Measurements from ENCODE around the gene CGNL1. TPM values are rescaled to one million over a fixed set of nuclear protein-coding genes. Genes with fewer than 3 reads are reported as not detected.

The CGNL1 gene
- total and polyA plus RNA-seq, 10 of the 15 experiments (the other 5 are each of a cell fraction or from before 2014, with no cell fraction given), result under 0.01 to 0.27 (median 0.04) TPM; not detected in 3

DNA sequence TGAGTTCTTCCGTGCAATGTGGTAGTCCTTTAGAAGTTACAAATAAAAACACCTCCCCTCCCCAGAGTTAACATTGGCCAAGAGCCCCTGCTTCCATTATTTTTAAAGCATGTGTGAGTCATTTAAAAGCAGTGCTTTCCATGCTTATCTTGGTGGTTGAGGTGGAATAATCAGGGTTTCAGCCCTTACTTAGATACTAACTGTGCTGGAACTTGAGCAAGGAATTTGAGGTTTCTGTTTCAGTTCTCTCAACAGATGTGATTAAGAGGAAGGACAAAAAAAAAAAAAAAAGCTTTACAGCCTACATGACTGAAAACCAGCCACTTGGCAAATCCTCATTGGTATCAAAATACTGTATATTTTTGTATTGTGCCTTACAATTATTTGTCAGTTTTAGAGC, 64.5 kb downstream of the CGNL1 start (continued):
- TF ChIP-seq, protein P1, sequence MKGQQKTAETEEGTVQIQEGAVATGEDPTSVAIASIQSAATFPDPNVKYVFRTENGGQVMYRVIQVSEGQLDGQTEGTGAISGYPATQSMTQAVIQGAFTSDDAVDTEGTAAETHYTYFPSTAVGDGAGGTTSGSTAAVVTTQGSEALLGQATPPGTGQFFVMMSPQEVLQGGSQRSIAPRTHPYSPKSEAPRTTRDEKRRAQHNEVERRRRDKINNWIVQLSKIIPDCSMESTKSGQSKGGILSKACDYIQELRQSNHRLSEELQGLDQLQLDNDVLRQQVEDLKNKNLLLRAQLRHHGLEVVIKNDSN (IDR thresholded peaks at IDR 0.05; ENCODE audit: borderline replicate concordance, extremely low read length, insufficient read depth, low read depth, low read length), result no peak
- TF ChIP-seq STAT3 (IDR thresholded peaks at IDR 0.05; ENCODE audit: low read depth, low read length), result no peak
- TF ChIP-seq, protein P2, sequence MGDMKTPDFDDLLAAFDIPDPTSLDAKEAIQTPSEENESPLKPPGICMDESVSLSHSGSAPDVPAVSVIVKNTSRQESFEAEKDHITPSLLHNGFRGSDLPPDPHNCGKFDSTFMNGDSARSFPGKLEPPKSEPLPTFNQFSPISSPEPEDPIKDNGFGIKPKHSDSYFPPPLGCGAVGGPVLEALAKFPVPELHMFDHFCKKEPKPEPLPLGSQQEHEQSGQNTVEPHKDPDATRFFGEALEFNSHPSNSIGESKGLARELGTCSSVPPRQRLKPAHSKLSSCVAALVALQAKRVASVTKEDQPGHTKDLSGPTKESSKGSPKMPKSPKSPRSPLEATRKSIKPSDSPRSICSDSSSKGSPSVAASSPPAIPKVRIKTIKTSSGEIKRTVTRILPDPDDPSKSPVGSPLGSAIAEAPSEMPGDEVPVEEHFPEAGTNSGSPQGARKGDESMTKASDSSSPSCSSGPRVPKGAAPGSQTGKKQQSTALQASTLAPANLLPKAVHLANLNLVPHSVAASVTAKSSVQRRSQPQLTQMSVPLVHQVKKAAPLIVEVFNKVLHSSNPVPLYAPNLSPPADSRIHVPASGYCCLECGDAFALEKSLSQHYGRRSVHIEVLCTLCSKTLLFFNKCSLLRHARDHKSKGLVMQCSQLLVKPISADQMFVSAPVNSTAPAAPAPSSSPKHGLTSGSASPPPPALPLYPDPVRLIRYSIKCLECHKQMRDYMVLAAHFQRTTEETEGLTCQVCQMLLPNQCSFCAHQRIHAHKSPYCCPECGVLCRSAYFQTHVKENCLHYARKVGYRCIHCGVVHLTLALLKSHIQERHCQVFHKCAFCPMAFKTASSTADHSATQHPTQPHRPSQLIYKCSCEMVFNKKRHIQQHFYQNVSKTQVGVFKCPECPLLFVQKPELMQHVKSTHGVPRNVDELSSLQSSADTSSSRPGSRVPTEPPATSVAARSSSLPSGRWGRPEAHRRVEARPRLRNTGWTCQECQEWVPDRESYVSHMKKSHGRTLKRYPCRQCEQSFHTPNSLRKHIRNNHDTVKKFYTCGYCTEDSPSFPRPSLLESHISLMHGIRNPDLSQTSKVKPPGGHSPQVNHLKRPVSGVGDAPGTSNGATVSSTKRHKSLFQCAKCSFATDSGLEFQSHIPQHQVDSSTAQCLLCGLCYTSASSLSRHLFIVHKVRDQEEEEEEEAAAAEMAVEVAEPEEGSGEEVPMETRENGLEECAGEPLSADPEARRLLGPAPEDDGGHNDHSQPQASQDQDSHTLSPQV (IDR thresholded peaks at IDR 0.05), result no peak

DNA sequence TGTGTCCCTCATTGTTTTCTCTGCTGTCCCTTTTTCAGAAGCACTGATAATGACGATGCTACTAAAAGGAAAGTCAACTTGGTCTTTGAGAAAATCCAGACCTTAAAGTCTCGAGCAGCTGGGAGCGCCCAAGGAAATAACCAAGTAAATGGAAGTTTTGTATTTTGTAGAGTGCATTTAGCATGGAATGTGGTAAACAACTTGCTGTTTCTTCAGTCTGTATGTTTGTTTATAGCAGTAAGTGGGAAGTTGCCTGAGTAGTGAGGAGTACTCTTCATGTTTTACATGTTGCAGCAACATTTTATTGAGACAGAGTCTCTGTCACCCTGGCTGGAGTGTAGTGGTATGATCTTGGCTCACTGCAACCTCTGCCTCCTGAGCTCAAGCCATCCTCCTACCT, 66.0 kb downstream of the CGNL1 start:
- in situ Hi-C loops (cut with MboI) (no loop called here), intact Hi-C loops (cut with micrococcal nuclease; ENCODE audit: unreplicated experiment) (no loop called here)
- ChIA-PET CTCF (no interaction called here), POLR2A (no interaction called here), SMC1A (ENCODE audit: uncharacterized antibody, unreplicated experiment) (no interaction called here), RAD21 (ENCODE audit: unreplicated experiment) (no interaction called here)
- no peak overlapping the region for H3K27ac ChIP-seq (ENCODE audit: control insufficient read depth, insufficient read depth)
- H3K4me1 ChIP-seq (ENCODE audit: control insufficient read depth, insufficient read depth, low read length), result no peaks in the 10 kb centered on the region
- no peak overlapping the region for H3K9ac ChIP-seq (ENCODE audit: control insufficient read depth, insufficient read depth, low read length)
- H3K4me2 ChIP-seq (ENCODE audit: control insufficient read depth, insufficient read depth), result no peak overlapping the region
- H4K20me1 ChIP-seq (ENCODE audit: control insufficient read depth, insufficient read depth), result no peaks in the 10 kb centered on the region
- no peaks in the 10 kb centered on the region for H3K79me2 ChIP-seq (ENCODE audit: control insufficient read depth, insufficient read depth, low read length)
- H3K27me3 ChIP-seq (replicated peaks in 1 of 2; ENCODE audit: control insufficient read depth in 2 of 2, insufficient read depth in 2 of 2, low read length in 1 of 2), result peaks cover 0 to 2% of the 10 kb centered on the region in 2 experiments; a peak in 3 of 4 replicates
- H3K36me3 ChIP-seq (ENCODE audit: control insufficient read depth in 2 of 2, insufficient read depth in 2 of 2, low read length in 1 of 2), result no peaks in the 10 kb centered on the region
- DNase-seq (ENCODE audit: low read depth, low spot score) (no peak), FAIRE-seq (no peak), ATAC-seq (no peak)
- no peaks in the 10 kb centered on the region for H3K9me3 ChIP-seq (replicated peaks; ENCODE audit: control insufficient read depth, insufficient read depth, low read length)
- H2AFZ ChIP-seq (ENCODE audit: control insufficient read depth, low read depth, low read length), result no peak overlapping the region
- BruUV-seq (replicated peaks), result no TSS peak
- no peak overlapping the region for H3K4me3 ChIP-seq
- 35% methylated on average over 3 of the region's 3 CpGs for WGBS (ENCODE audit: insufficient coverage, insufficient replicate concordance, low lambda C conversion rate, missing lambda C conversion rate)
- TF ChIP-seq ZNF384 (IDR thresholded peaks at IDR 0.05; ENCODE audit: borderline replicate concordance, low read depth, low read length), result no peak
- TF ChIP-seq, protein P3, sequence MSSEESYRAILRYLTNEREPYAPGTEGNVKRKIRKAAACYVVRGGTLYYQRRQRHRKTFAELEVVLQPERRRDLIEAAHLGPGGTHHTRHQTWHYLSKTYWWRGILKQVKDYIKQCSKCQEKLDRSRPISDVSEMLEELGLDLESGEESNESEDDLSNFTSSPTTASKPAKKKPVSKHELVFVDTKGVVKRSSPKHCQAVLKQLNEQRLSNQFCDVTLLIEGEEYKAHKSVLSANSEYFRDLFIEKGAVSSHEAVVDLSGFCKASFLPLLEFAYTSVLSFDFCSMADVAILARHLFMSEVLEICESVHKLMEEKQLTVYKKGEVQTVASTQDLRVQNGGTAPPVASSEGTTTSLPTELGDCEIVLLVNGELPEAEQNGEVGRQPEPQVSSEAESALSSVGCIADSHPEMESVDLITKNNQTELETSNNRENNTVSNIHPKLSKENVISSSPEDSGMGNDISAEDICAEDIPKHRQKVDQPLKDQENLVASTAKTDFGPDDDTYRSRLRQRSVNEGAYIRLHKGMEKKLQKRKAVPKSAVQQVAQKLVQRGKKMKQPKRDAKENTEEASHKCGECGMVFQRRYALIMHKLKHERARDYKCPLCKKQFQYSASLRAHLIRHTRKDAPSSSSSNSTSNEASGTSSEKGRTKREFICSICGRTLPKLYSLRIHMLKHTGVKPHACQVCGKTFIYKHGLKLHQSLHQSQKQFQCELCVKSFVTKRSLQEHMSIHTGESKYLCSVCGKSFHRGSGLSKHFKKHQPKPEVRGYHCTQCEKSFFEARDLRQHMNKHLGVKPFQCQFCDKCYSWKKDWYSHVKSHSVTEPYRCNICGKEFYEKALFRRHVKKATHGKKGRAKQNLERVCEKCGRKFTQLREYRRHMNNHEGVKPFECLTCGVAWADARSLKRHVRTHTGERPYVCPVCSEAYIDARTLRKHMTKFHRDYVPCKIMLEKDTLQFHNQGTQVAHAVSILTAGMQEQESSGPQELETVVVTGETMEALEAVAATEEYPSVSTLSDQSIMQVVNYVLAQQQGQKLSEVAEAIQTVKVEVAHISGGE (CRISPR knock-in tag; IDR thresholded peaks at IDR 0.05), result no peak
- TF ChIP-seq RFX5 (IDR thresholded peaks at IDR 0.05; ENCODE audit: low read depth, low read length), result no peak
- TF ChIP-seq SREBF2 (IDR thresholded peaks at IDR 0.05; ENCODE audit: low read length), result no peak
- TF ChIP-seq SUPT20H (IDR thresholded peaks at IDR 0.05; ENCODE audit: borderline replicate concordance, control insufficient read depth, low read depth, low read length), result no peak
- TF ChIP-seq NRF1 (conservative IDR thresholded peaks at IDR 0.05; ENCODE audit: low read depth, low read length), result no peak
- no peak for TF ChIP-seq ZNF24 (IDR thresholded peaks at IDR 0.05)
- TF ChIP-seq BACH1 (IDR thresholded peaks at IDR 0.05; ENCODE audit: borderline replicate concordance), result no peak
- TF ChIP-seq ATF7 (IDR thresholded peaks at IDR 0.05; ENCODE audit: low read depth), result no peak
- TF ChIP-seq ZNF207 (IDR thresholded peaks at IDR 0.05; ENCODE audit: borderline replicate concordance), result no peak
- TF ChIP-seq PAX5 (IDR thresholded peaks at IDR 0.05; ENCODE audit: borderline replicate concordance, low read depth, low read length), result no peak
- TF ChIP-seq ESRRA (IDR thresholded peaks at IDR 0.05; ENCODE audit: low read length), result no peak
- no peak for TF ChIP-seq SUZ12 (IDR thresholded peaks at IDR 0.05; ENCODE audit: unreplicated experiment)

Data from GM12878 (cell line).